ENCODE measurements around the gene UROC1.
A peak's percentile ranks its signal among the peaks of the same experiment; 100 is the strongest.

UROC1 gene

GRCh38 chr3:126508564-126508964 lies 9.0 kb downstream of the UROC1 start:
- 92% methylated on average over 4 of the region's 4 CpGs for WGBS
- no peak for DNase-seq
- Histone ChIP-seq H3K14ac (ENCODE audit: low read length in 2 of 2) (no peak overlapping the region), H2BK15ac (ENCODE audit: low read depth, poor library complexity, severe bottlenecking) (no peak overlapping the region), H3K18ac (ENCODE audit: low read depth in 1 of 2, low read length in 2 of 2) (no peak overlapping the region), H3K9ac (ENCODE audit: low read length) (no peak overlapping the region), H2BK12ac (ENCODE audit: low read length in 2 of 2) (no peak overlapping the region), H3K27me3 (ENCODE audit: control insufficient read depth in 1 of 2, insufficient read depth in 1 of 2, low read length in 2 of 2) (peaks cover 20 to 46% of the 10 kb centered on the region in 2 experiments), H3K4me3 (ENCODE audit: insufficient read depth in 1 of 2, low read depth in 1 of 2, low read length in 2 of 2) (peak overlapping the region in 1 of 2 experiments; percentile 24), H3K36me3 (ENCODE audit: control insufficient read depth in 1 of 2, insufficient read depth in 2 of 2, low read depth in 1 of 2, low read length in 2 of 2) (no peaks in the 10 kb centered on the region), H4K91ac (ENCODE audit: low read length) (no peak overlapping the region), H3K4ac (ENCODE audit: low read depth in 1 of 2, low read length in 2 of 2) (no peak overlapping the region), H3K79me1 (replicated peaks; ENCODE audit: low read length, poor library complexity, severe bottlenecking) (no peaks in the 10 kb centered on the region), H2AFZ (ENCODE audit: low read depth, low read length) (no peak overlapping the region), H3K4me2 (ENCODE audit: low read length, poor library complexity, severe bottlenecking) (no peak overlapping the region), H4K8ac (ENCODE audit: low read length) (no peak overlapping the region), H2AK5ac (ENCODE audit: low read length, severe bottlenecking) (no peak overlapping the region), H3K4me1 (ENCODE audit: control insufficient read depth, insufficient read depth, low read depth, low read length) (peaks cover 4% of the 10 kb centered on the region), H2BK5ac (ENCODE audit: low read depth, low read length, poor library complexity, severe bottlenecking) (no peak overlapping the region), H3K23ac (ENCODE audit: low read length in 2 of 2) (no peak overlapping the region), H2BK120ac (ENCODE audit: low read depth, low read length) (no peak overlapping the region), H3K9me3 (ENCODE audit: control insufficient read depth, low read length) (no peaks in the 10 kb centered on the region), H3K27ac (ENCODE audit: low read length, poor library complexity, severe bottlenecking) (no peak overlapping the region)

GRCh38 chr3:126507886-126508285 lies 9.7 kb downstream of the UROC1 start:
- H3K4me1 ChIP-seq (ENCODE audit: control insufficient read depth, insufficient read depth, low read depth, low read length) = peaks cover 4% of the 10 kb centered on the region
- no peaks in the 10 kb centered on the region for H3K36me3 ChIP-seq (ENCODE audit: control insufficient read depth in 1 of 2, insufficient read depth in 2 of 2, low read depth in 1 of 2, low read length in 2 of 2)
- WGBS = 88% methylated on average over 9 of the region's 9 CpGs
- no peak overlapping the region for H3K14ac ChIP-seq (ENCODE audit: low read length in 2 of 2)
- no peak overlapping the region for H3K9ac ChIP-seq (ENCODE audit: low read length)
- H4K91ac ChIP-seq (ENCODE audit: low read length) = no peak overlapping the region
- no peak overlapping the region for H2BK12ac ChIP-seq (ENCODE audit: low read length in 2 of 2)
- peak overlapping the region in 1 of 2 experiments; percentile 17 for H3K23ac ChIP-seq (ENCODE audit: low read length in 2 of 2)
- no peak overlapping the region for H2BK120ac ChIP-seq (ENCODE audit: low read depth, low read length)
- no peak overlapping the region for H2AFZ ChIP-seq (ENCODE audit: low read depth, low read length)
- H3K4me2 ChIP-seq (ENCODE audit: low read length, poor library complexity, severe bottlenecking) = no peak overlapping the region
- H4K8ac ChIP-seq (ENCODE audit: low read length) = no peak overlapping the region
- H2BK5ac ChIP-seq (ENCODE audit: low read depth, low read length, poor library complexity, severe bottlenecking) = no peak overlapping the region
- no peak overlapping the region for H3K4me3 ChIP-seq (ENCODE audit: insufficient read depth in 1 of 2, low read depth in 1 of 2, low read length in 2 of 2)
- no peak overlapping the region for H3K27ac ChIP-seq (ENCODE audit: low read length, poor library complexity, severe bottlenecking)
- no peak overlapping the region for H2AK5ac ChIP-seq (ENCODE audit: low read length, severe bottlenecking)
- no peak overlapping the region for H3K18ac ChIP-seq (ENCODE audit: low read depth in 1 of 2, low read length in 2 of 2)
- no peaks in the 10 kb centered on the region for H3K79me1 ChIP-seq (replicated peaks; ENCODE audit: low read length, poor library complexity, severe bottlenecking)
- H3K27me3 ChIP-seq (ENCODE audit: control insufficient read depth in 1 of 2, insufficient read depth in 1 of 2, low read length in 2 of 2) = peaks cover 20 to 45% of the 10 kb centered on the region in 2 experiments
- H3K4ac ChIP-seq (ENCODE audit: low read depth in 1 of 2, low read length in 2 of 2) = no peak overlapping the region
- H3K9me3 ChIP-seq (ENCODE audit: control insufficient read depth, low read length) = no peaks in the 10 kb centered on the region
- H2BK15ac ChIP-seq (ENCODE audit: low read depth, poor library complexity, severe bottlenecking) = no peak overlapping the region
- DNase-seq = no peak

- 89% methylated on average over 10 of the region's 10 CpGs for WGBS
- Histone ChIP-seq H3K23ac (ENCODE audit: low read length in 2 of 2) (no peak overlapping the region), H2BK5ac (ENCODE audit: low read depth, low read length, poor library complexity, severe bottlenecking) (no peak overlapping the region), H3K14ac (ENCODE audit: low read length in 2 of 2) (no peak overlapping the region), H3K27me3 (ENCODE audit: control insufficient read depth in 1 of 2, insufficient read depth in 1 of 2, low read length in 2 of 2) (peaks cover 5 to 42% of the 10 kb centered on the region in 2 experiments), H3K36me3 (ENCODE audit: control insufficient read depth in 1 of 2, insufficient read depth in 2 of 2, low read depth in 1 of 2, low read length in 2 of 2) (no peaks in the 10 kb centered on the region), H3K4me2 (ENCODE audit: low read length, poor library complexity, severe bottlenecking) (no peak overlapping the region), H3K4me1 (ENCODE audit: control insufficient read depth, insufficient read depth, low read depth, low read length) (peaks cover 2% of the 10 kb centered on the region), H3K9me3 (ENCODE audit: control insufficient read depth, low read length) (no peaks in the 10 kb centered on the region), H2AK5ac (ENCODE audit: low read length, severe bottlenecking) (no peak overlapping the region), H3K4ac (ENCODE audit: low read depth in 1 of 2, low read length in 2 of 2) (no peak overlapping the region), H2AFZ (ENCODE audit: low read depth, low read length) (no peak overlapping the region), H4K8ac (ENCODE audit: low read length) (no peak overlapping the region), H2BK12ac (ENCODE audit: low read length in 2 of 2) (no peak overlapping the region), H3K79me1 (replicated peaks; ENCODE audit: low read length, poor library complexity, severe bottlenecking) (no peaks in the 10 kb centered on the region), H3K18ac (ENCODE audit: low read depth in 1 of 2, low read length in 2 of 2) (no peak overlapping the region), H2BK120ac (ENCODE audit: low read depth, low read length) (no peak overlapping the region), H3K4me3 (ENCODE audit: insufficient read depth in 1 of 2, low read depth in 1 of 2, low read length in 2 of 2) (no peak overlapping the region), H3K27ac (ENCODE audit: low read length, poor library complexity, severe bottlenecking) (no peak overlapping the region), H3K9ac (ENCODE audit: low read length) (no peak overlapping the region), H2BK15ac (ENCODE audit: low read depth, poor library complexity, severe bottlenecking) (no peak overlapping the region), H4K91ac (ENCODE audit: low read length) (no peak overlapping the region)
- no peak for DNase-seq
Measured at GRCh38 chr3:126503701-126504100, 13.9 kb downstream of the UROC1 start.

GRCh38 chr3:126502656-126503055 lies 14.9 kb downstream of the UROC1 start:
- Histone ChIP-seq H2BK120ac (ENCODE audit: low read depth, low read length) (no peak overlapping the region), H4K8ac (ENCODE audit: low read length) (no peak overlapping the region), H2BK5ac (ENCODE audit: low read depth, low read length, poor library complexity, severe bottlenecking) (no peak overlapping the region), H2BK15ac (ENCODE audit: low read depth, poor library complexity, severe bottlenecking) (no peak overlapping the region), H3K4me2 (ENCODE audit: low read length, poor library complexity, severe bottlenecking) (no peak overlapping the region), H3K4me1 (ENCODE audit: control insufficient read depth, insufficient read depth, low read depth, low read length) (no peaks in the 10 kb centered on the region), H3K27me3 (ENCODE audit: control insufficient read depth in 1 of 2, insufficient read depth in 1 of 2, low read length in 2 of 2) (peaks cover 5 to 42% of the 10 kb centered on the region in 2 experiments), H2AK5ac (ENCODE audit: low read length, severe bottlenecking) (no peak overlapping the region), H2BK12ac (ENCODE audit: low read length in 2 of 2) (no peak overlapping the region), H3K18ac (ENCODE audit: low read depth in 1 of 2, low read length in 2 of 2) (no peak overlapping the region), H3K4me3 (ENCODE audit: insufficient read depth in 1 of 2, low read depth in 1 of 2, low read length in 2 of 2) (no peak overlapping the region), H3K23ac (ENCODE audit: low read length in 2 of 2) (no peak overlapping the region), H2AFZ (ENCODE audit: low read depth, low read length) (no peak overlapping the region), H3K9me3 (ENCODE audit: control insufficient read depth, low read length) (no peaks in the 10 kb centered on the region), H3K4ac (ENCODE audit: low read depth in 1 of 2, low read length in 2 of 2) (no peak overlapping the region), H3K9ac (ENCODE audit: low read length) (no peak overlapping the region), H4K91ac (ENCODE audit: low read length) (no peak overlapping the region), H3K36me3 (ENCODE audit: control insufficient read depth in 1 of 2, insufficient read depth in 2 of 2, low read depth in 1 of 2, low read length in 2 of 2) (no peaks in the 10 kb centered on the region), H3K27ac (ENCODE audit: low read length, poor library complexity, severe bottlenecking) (no peak overlapping the region), H3K79me1 (replicated peaks; ENCODE audit: low read length, poor library complexity, severe bottlenecking) (no peaks in the 10 kb centered on the region), H3K14ac (ENCODE audit: low read length in 2 of 2) (peak overlapping the region in 1 of 2 experiments; percentile 12)
- WGBS = 93% methylated on average over 1 of the region's 1 CpG
- no peak for DNase-seq
